ENCODE measurements around the gene KCNMA1. TPM values are rescaled to one million over a fixed set of nuclear protein-coding genes. Genes with fewer than 3 reads are reported as not detected.
"Not testable (repeated sequence)": the region's sequence is repeated elsewhere in the genome, so short reads cannot be mapped to it uniquely, and the experiment has no call there.

KCNMA1 gene
- total RNA-seq, 1 experiment from 2014 or later: 0.45 TPM

GRCh38 chr10:77524281-77524711 is 113.3 kb downstream of the KCNMA1 start:
- CTCF ChIA-PET: interaction anchor here (1.2 kb wide), 1 partner anchor 11 kb away, joined by 3 read pairs; no protein-coding TSS in a partner anchor
- Mint-ChIP-seq H3K27me3 (ENCODE audit: unreplicated experiment) (peaks cover 44% of the 10 kb centered on the region), H3K27ac (ENCODE audit: unreplicated experiment) (no peak overlapping the region), H3K36me3 (ENCODE audit: insufficient read depth, unreplicated experiment) (no peaks in the 10 kb centered on the region), H3K4me1 (ENCODE audit: low read depth, unreplicated experiment) (no peaks in the 10 kb centered on the region), H3K4me3 (ENCODE audit: low read depth, unreplicated experiment) (no peak overlapping the region), H3K9me3 (ENCODE audit: low read depth, unreplicated experiment) (no peaks in the 10 kb centered on the region)
- TF ChIP-seq CTCF (IDR thresholded peaks at IDR 0.05; ENCODE audit: unreplicated experiment): no peak
- no TSS peak for BruUV-seq (replicated peaks)
- intact Hi-C loops (cut with micrococcal nuclease; ENCODE audit: unreplicated experiment): no loop called here
- no peak for DNase-seq

GRCh38 chr10:77522268-77522809 is 115.3 kb downstream of the KCNMA1 start:
- H3K4me1 Mint-ChIP-seq (ENCODE audit: low read depth, unreplicated experiment): no peaks in the 10 kb centered on the region
- no peak overlapping the region for H3K27ac Mint-ChIP-seq (ENCODE audit: unreplicated experiment)
- no peaks in the 10 kb centered on the region for H3K9me3 Mint-ChIP-seq (ENCODE audit: low read depth, unreplicated experiment)
- intact Hi-C loops (cut with micrococcal nuclease; ENCODE audit: unreplicated experiment): no loop called here
- no peak for DNase-seq
- H3K4me3 Mint-ChIP-seq (ENCODE audit: low read depth, unreplicated experiment): no peak overlapping the region
- BruUV-seq (replicated peaks): no TSS peak
- CTCF ChIA-PET: interaction anchor here (0.9 kb wide), 1 partner anchor 9 kb away, joined by 3 read pairs; no protein-coding TSS in a partner anchor
- no peak for TF ChIP-seq CTCF (IDR thresholded peaks at IDR 0.05; ENCODE audit: unreplicated experiment)
- H3K36me3 Mint-ChIP-seq (ENCODE audit: insufficient read depth, unreplicated experiment): no peaks in the 10 kb centered on the region
- H3K27me3 Mint-ChIP-seq (ENCODE audit: unreplicated experiment): peaks cover 61% of the 10 kb centered on the region

- DNase-seq: no peak
- CTCF ChIA-PET: interaction anchor here (0.6 kb wide), 1 partner anchor 16 kb away, joined by 3 read pairs; no protein-coding TSS in a partner anchor
- Mint-ChIP-seq H3K27me3 (ENCODE audit: unreplicated experiment) (peaks cover 61% of the 10 kb centered on the region), H3K4me1 (ENCODE audit: low read depth, unreplicated experiment) (no peaks in the 10 kb centered on the region), H3K27ac (ENCODE audit: unreplicated experiment) (no peak overlapping the region), H3K9me3 (ENCODE audit: low read depth, unreplicated experiment) (no peaks in the 10 kb centered on the region), H3K36me3 (ENCODE audit: insufficient read depth, unreplicated experiment) (no peaks in the 10 kb centered on the region), H3K4me3 (ENCODE audit: low read depth, unreplicated experiment) (no peak overlapping the region)
- intact Hi-C loops (cut with micrococcal nuclease; ENCODE audit: unreplicated experiment): no loop called here
- BruUV-seq (replicated peaks): no TSS peak
- TF ChIP-seq CTCF (IDR thresholded peaks at IDR 0.05; ENCODE audit: unreplicated experiment): no peak
These were observed 116.6 kb downstream of the KCNMA1 start for GRCh38 chr10:77520995-77521394.

- CTCF ChIA-PET: interaction anchor here (0.6 kb wide), 1 partner anchor 15 kb away, joined by 3 read pairs; no protein-coding TSS in a partner anchor
- BruUV-seq (replicated peaks): no TSS peak
- no peak overlapping the region for H3K4me3 Mint-ChIP-seq (ENCODE audit: low read depth, unreplicated experiment)
- no peak for TF ChIP-seq CTCF (IDR thresholded peaks at IDR 0.05; ENCODE audit: unreplicated experiment)
- no peaks in the 10 kb centered on the region for H3K9me3 Mint-ChIP-seq (ENCODE audit: low read depth, unreplicated experiment)
- peaks cover 61% of the 10 kb centered on the region for H3K27me3 Mint-ChIP-seq (ENCODE audit: unreplicated experiment)
- peaks cover 4% of the 10 kb centered on the region for H3K36me3 Mint-ChIP-seq (ENCODE audit: insufficient read depth, unreplicated experiment)
- intact Hi-C loops (cut with micrococcal nuclease; ENCODE audit: unreplicated experiment): no loop called here
- H3K27ac Mint-ChIP-seq (ENCODE audit: unreplicated experiment): no peak overlapping the region
- DNase-seq: no peak
- peaks cover 4% of the 10 kb centered on the region for H3K4me1 Mint-ChIP-seq (ENCODE audit: low read depth, unreplicated experiment)
These were observed 117.3 kb downstream of the KCNMA1 start for GRCh38 chr10:77520290-77520689.

GRCh38 chr10:77519791-77520190 is 117.8 kb downstream of the KCNMA1 start:
- H3K4me1 Mint-ChIP-seq (ENCODE audit: low read depth, unreplicated experiment); BruUV-seq (replicated peaks); intact Hi-C loops (cut with micrococcal nuclease; ENCODE audit: unreplicated experiment); H3K36me3 Mint-ChIP-seq (ENCODE audit: insufficient read depth, unreplicated experiment); H3K9me3 Mint-ChIP-seq (ENCODE audit: low read depth, unreplicated experiment); H3K27ac Mint-ChIP-seq (ENCODE audit: unreplicated experiment); CTCF ChIA-PET; DNase-seq; H3K4me3 Mint-ChIP-seq (ENCODE audit: low read depth, unreplicated experiment): not testable (repeated sequence)
- peaks cover 61% of the 10 kb centered on the region for H3K27me3 Mint-ChIP-seq (ENCODE audit: unreplicated experiment)
